ENCODE measurements around the gene OSBPL1A.

- TF ChIP-seq CTCF (IDR thresholded peaks at IDR 0.05) (no peak), POLR2A (IDR thresholded peaks at IDR 0.05) (no peak)
Observed at GRCh38 chr18:24414349-24415003, 16.9 kb upstream of the OSBPL1A start.

Data from lower leg skin (tissue), 3 donors.